GM18907 (cell line): ENCODE results near the gene DBN1.

Experiments
- ATAC-seq: cut with Tn5 transposase; IDR thresholded peaks from one replicate; pipeline ENCODE4 v1.9.1; 2021; ENCODE audit warnings: mild to moderate bottlenecking, moderate library complexity; ENCODE audit not compliant: unreplicated experiment

Gene DBN1

GRCh38 chr5:177473443-177474001, at the start of gene DBN1:
TSS of gene DBN1 (minus strand) at chr5:177473634. CDS start at chr5:177473521, 113 bp downstream.
- ATAC-seq: no peak

GRCh38 chr5:177520916-177521513, 47.6 kb upstream of the DBN1 start:
- ATAC-seq: no peak

- ATAC-seq: no peak
Measured at GRCh38 chr5:177520271-177520670, 46.8 kb upstream of the DBN1 start.

GRCh38 chr5:177519463-177520235, 46.2 kb upstream of the DBN1 start:
- no peak for ATAC-seq

- ATAC-seq: peak; percentile 77
Measured at GRCh38 chr5:177516601-177517568, 43.5 kb upstream of the DBN1 start, which contains the start of gene DDX41. TSS of gene DDX41 (minus strand) at chr5:177516961. CDS start at chr5:177516945, 16 bp downstream.

GRCh38 chr5:177515580-177515979, 42.1 kb upstream of the DBN1 start:
- ATAC-seq: no peak

GRCh38 chr5:177514541-177514940, 41.1 kb upstream of the DBN1 start:
- no peak for ATAC-seq

- no peak for ATAC-seq
Measured at GRCh38 chr5:177513500-177513899, 40.1 kb upstream of the DBN1 start.

GRCh38 chr5:177512736-177513380, 39.4 kb upstream of the DBN1 start:
- ATAC-seq: no peak

- ATAC-seq: no peak
Measured at GRCh38 chr5:177511796-177512675, 38.6 kb upstream of the DBN1 start.

- no peak for ATAC-seq
Measured at GRCh38 chr5:177511181-177511580, 37.7 kb upstream of the DBN1 start.

GRCh38 chr5:177510567-177511053, 37.2 kb upstream of the DBN1 start:
- peak; percentile 40 for ATAC-seq

GRCh38 chr5:177509991-177510566, 36.6 kb upstream of the DBN1 start:
- peak; percentile 33 for ATAC-seq

- ATAC-seq: peak; percentile 31
Measured at GRCh38 chr5:177509381-177509951, 36.0 kb upstream of the DBN1 start, which contains the start of gene DOK3. TSS of gene DOK3 (minus strand) at chr5:177509826. CDS start at chr5:177509540, 286 bp downstream.

GRCh38 chr5:177508837-177509236, 35.4 kb upstream of the DBN1 start:
- no peak for ATAC-seq

GRCh38 chr5:177508221-177508611, 34.8 kb upstream of the DBN1 start:
- ATAC-seq: no peak

GRCh38 chr5:177507596-177508220, 34.3 kb upstream of the DBN1 start:
- no peak for ATAC-seq

- no peak for ATAC-seq
Measured at GRCh38 chr5:177507165-177507564, 33.7 kb upstream of the DBN1 start.
